Transverse colon (tissue), 4 donors: ENCODE results near the gene CACNG6. TPM values are rescaled to one million over a fixed set of nuclear protein-coding genes. Genes with fewer than 3 reads are reported as not detected.

Experiments used
- DNase-seq: peaks from one replicate; pipeline ENCODE4 v3.0.0-alpha.2; 2019
- H3K27ac ChIP-seq, 4 donors: fragments of 200-600 bp; sonication (generic); 2 replicates each; pipeline ENCODE4 v1.5.1; 2016 to 2018; ENCODE audit warnings: inconsistent platforms in 4 of 4
- H3K27me3 ChIP-seq: fragments of 200-600 bp; sonication (generic); 2 replicates; pipeline ENCODE4 v1.5.1; 2017; ENCODE audit warnings: inconsistent platforms
- H3K36me3 ChIP-seq, 4 donors: fragments of 200-600 bp; sonication (generic); 2 replicates each; pipeline ENCODE4 v1.5.1; 2017 to 2019; ENCODE audit warnings: inconsistent platforms in 4 of 4
- H3K4me1 ChIP-seq, 4 donors: fragments of 200-600 bp; sonication (generic); 2 replicates each; pipeline ENCODE4 v1.5.1; 2017 to 2020; ENCODE audit warnings: inconsistent platforms in 4 of 4
- H3K4me3 ChIP-seq, 4 donors: fragments of 200-600 bp; sonication (generic); 1 replicate in 1 of 4; 2 replicates in 3 of 4; pipeline versions ENCODE4 v1.5.1 to v1.6.1; 2017 to 2019; ENCODE audit warnings: inconsistent platforms in 4 of 4
- H3K9me3 ChIP-seq, 2 donors: fragments of 200-600 bp; sonication (generic); 2 replicates each; pipeline ENCODE4 v1.5.1; 2017 to 2019; ENCODE audit warnings: inconsistent platforms in 2 of 2
- EP300 ChIP-seq: sonication (generic); formaldehyde crosslinking; IDR thresholded peaks from one replicate; pipeline ENCODE4 v1.6.1; 2017; ENCODE audit warnings: antibody characterized with exemption, low read depth
- POLR2A ChIP-seq: fragments of 450-650 bp; IDR thresholded peaks from one replicate; pipeline ENCODE4 v1.6.1; 2016; ENCODE audit warnings: antibody characterized with exemption, mild to moderate bottlenecking, moderate library complexity
- POLR2AphosphoS5 ChIP-seq, 3 donors: sonication (generic); formaldehyde crosslinking; IDR thresholded peaks; one replicate each; pipeline ENCODE4 v1.6.1; 2016; ENCODE audit warnings: antibody characterized with exemption in 3 of 3
- WGBS, 2 donors: methylation state at CpG; one replicate each; pipeline ENCODE4 v1.1.5; 2018; ENCODE audit warnings: low coverage in 1 of 2; 5-methylcytosine and 5-hydroxymethylcytosine counted together
- in situ Hi-C, 4 donors: fragments of 200-750 bp; cut with MboI; loops; one replicate each; pipeline versions ENCODE4 v1.15.0 to v1.15.1; 2017; ENCODE audit warnings: low sequenced_read_pairs in 3 of 4, low pct_ligation_motif_present in 1 of 4, low pct_unique_long_range_greater_than_20kb in 1 of 4
- intact Hi-C: fragments of 100-400 bp; cut with DNase I; formaldehyde crosslinking; loops from one replicate; pipeline ENCODE4 v1.15.1; 2023; ENCODE audit warnings: low total_unique reads
- total RNA-seq, 4 donors: library from RNA; depleted of rRNA; stranded (reverse); fragments of >200 nt; gene quantifications; one replicate each; pipeline ENCODE4 v1.1.0, GENCODE V29; 2016
- TF ChIP-seq, protein P1 (sequence below), 5 experiments: fragments of 200-600 bp in 3 of 5; fragments of 450-650 bp in 2 of 5; sonication (generic) in 3 of 5; IDR thresholded peaks; 1 replicate in 2 of 5; 2 replicates in 3 of 5; pipeline ENCODE4 v1.5.1; 2016 to 2017; ENCODE audit warnings: antibody characterized with exemption in 5 of 5, inconsistent platforms in 3 of 5, mild to moderate bottlenecking in 2 of 5, moderate library complexity in 1 of 5

The CACNG6 gene
- total RNA-seq, 4 donors from 2014 or later, result not detected

DNA sequence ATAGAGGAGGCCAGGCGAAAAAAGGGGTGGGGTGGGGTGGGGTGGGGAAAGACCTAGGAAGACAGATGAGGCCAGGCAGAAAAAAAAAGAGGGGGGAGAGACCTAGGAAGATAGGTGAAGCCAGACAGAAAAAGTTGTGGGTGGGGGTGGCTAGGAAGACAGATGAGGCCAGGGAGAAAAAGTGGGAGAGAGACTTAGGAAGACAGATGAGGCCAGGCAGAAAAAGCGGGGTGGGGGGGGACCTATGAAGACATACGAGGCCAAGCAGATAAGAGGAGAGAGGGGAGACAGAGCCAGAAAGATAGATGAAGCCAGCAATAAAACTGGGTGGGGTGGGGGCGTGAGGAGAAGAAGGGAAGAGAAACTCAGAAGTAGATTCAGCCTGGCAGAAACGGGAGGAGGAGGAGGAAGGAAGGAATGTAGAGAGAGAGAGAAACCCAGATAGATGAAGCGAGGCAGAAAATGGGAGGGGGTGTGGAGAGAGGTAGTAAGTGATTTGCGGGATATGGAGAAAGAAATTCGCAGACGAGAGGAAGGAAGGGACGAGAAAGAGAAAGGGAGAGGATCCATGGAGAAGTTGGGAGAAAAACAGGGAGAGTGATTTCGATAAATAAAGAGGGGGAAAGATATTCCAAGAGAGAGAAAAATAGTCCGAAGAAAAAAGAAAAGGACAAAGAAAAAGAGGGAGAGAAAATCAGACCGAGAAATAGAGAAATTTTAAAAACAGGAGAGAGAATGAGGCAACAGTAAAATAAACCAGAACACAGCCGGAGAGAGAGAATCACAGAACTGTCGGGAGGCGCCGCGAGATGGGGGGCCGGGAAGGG is 12.2 kb upstream of the CACNG6 start:
- H3K4me3 ChIP-seq, result no peak overlapping the region
- in situ Hi-C loops (no loop called here), intact Hi-C loops (no loop called here)
- no peak overlapping the region for H3K27ac ChIP-seq
- no peaks in the 10 kb centered on the region for H3K36me3 ChIP-seq
- H3K9me3 ChIP-seq, result no peaks in the 10 kb centered on the region
- DNase-seq, result no peak
- peaks cover 0 to 28% (median 6%) of the 10 kb centered on the region in 4 donors for H3K4me1 ChIP-seq
- peaks cover 89% of the 10 kb centered on the region for H3K27me3 ChIP-seq
- 7 to 8% methylated on average over 12 to 19 of the region's 19 CpGs for WGBS, 2 donors
- no peak for TF ChIP-seq POLR2AphosphoS5 (IDR thresholded peaks at IDR 0.05)
- TF ChIP-seq, protein P1, sequence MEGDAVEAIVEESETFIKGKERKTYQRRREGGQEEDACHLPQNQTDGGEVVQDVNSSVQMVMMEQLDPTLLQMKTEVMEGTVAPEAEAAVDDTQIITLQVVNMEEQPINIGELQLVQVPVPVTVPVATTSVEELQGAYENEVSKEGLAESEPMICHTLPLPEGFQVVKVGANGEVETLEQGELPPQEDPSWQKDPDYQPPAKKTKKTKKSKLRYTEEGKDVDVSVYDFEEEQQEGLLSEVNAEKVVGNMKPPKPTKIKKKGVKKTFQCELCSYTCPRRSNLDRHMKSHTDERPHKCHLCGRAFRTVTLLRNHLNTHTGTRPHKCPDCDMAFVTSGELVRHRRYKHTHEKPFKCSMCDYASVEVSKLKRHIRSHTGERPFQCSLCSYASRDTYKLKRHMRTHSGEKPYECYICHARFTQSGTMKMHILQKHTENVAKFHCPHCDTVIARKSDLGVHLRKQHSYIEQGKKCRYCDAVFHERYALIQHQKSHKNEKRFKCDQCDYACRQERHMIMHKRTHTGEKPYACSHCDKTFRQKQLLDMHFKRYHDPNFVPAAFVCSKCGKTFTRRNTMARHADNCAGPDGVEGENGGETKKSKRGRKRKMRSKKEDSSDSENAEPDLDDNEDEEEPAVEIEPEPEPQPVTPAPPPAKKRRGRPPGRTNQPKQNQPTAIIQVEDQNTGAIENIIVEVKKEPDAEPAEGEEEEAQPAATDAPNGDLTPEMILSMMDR (IDR thresholded peaks at IDR 0.05), result no peak
- TF ChIP-seq POLR2A, result no peak
- TF ChIP-seq EP300, result no peak

GRCh38 chr19:53980539-53981375 is 10.7 kb upstream of the CACNG6 start:
- Histone ChIP-seq H3K36me3 (no peaks in the 10 kb centered on the region), H3K27ac (no peak overlapping the region), H3K4me1 (peaks cover 0 to 28% (median 6%) of the 10 kb centered on the region in 4 donors), H3K27me3 (peaks cover 83% of the 10 kb centered on the region), H3K9me3 (no peaks in the 10 kb centered on the region), H3K4me3 (peak overlapping the region in 1 of 4 donors; percentile 28)
- TF ChIP-seq EP300 (no peak), POLR2A (no peak)
- intact Hi-C loops (no loop called here), in situ Hi-C loops (no loop called here)
- no peak for DNase-seq
- WGBS, 2 donors, result 9 to 26% methylated on average over 6 to 20 of the region's 20 CpGs

DNA sequence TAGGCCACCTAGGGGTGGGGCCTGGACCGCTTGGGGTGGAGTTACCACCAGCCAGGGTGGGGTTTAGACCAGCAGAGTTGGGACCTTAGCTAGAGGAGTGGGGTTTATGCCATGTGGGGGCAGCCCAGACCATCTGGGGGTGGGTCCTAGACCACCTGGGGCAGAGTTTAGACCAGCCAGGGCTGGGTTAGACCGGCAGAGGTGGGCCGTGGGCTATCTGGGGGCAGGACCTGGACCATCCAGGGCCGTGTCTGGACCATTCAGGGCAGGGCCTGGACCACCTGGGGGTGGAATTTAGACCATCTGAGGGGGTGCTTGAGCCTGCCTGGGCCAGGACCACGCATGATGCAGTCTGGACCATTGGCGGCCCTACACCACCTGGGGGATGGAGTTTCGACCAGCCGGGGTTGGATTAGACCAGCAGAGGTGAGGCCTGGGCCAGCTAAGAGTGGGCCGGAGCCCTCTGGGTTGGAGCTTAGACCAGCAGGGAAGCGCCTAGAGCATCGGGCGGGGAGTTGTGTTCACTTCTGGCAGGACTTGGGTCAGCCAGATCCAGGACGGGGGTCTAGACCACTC is 10.0 kb upstream of the CACNG6 start:
- Histone ChIP-seq H3K9me3 (no peaks in the 10 kb centered on the region), H3K4me3 (no peak overlapping the region), H3K36me3 (no peaks in the 10 kb centered on the region), H3K4me1 (peaks cover 0 to 28% (median 6%) of the 10 kb centered on the region in 4 donors), H3K27me3 (peaks cover 76% of the 10 kb centered on the region), H3K27ac (no peak overlapping the region)
- in situ Hi-C loops (no loop called here), intact Hi-C loops (no loop called here)
- TF ChIP-seq POLR2AphosphoS5 (IDR thresholded peaks at IDR 0.05) (no peak), EP300 (no peak), POLR2A (no peak)
- TF ChIP-seq, protein P1 (IDR thresholded peaks at IDR 0.05), result no peak
- 73% methylated on average over 11 of the region's 13 CpGs; no CpG with 5 or more reads in 1 of the 2 donors for WGBS, 2 donors
- DNase-seq, result no peak

DNA sequence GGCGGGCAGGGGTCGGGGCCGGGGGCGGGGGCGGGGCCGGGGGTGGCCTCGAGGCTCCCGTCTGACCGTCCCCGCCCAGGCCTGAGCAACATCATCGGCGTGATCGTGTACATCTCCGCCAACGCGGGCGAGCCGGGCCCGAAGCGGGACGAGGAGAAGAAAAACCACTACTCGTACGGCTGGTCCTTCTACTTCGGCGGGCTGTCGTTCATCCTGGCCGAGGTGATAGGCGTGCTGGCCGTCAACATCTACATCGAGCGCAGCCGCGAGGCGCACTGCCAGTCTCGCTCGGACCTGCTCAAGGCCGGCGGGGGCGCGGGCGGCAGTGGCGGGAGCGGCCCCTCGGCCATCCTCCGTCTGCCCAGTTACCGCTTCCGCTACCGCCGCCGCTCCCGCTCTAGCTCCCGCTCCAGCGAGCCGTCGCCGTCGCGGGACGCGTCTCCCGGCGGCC is 9.4 kb upstream of the CACNG6 start:
- H3K9me3 ChIP-seq, result no peaks in the 10 kb centered on the region
- TF ChIP-seq EP300, result no peak
- TF ChIP-seq POLR2AphosphoS5 (IDR thresholded peaks at IDR 0.05), result no peak
- H3K4me1 ChIP-seq, result peaks cover 0 to 28% (median 6%) of the 10 kb centered on the region in 4 donors
- no peak for DNase-seq
- H3K4me3 ChIP-seq, result peak overlapping the region in 2 of 4 donors; percentile 15 to 40
- in situ Hi-C loops, result no loop called here
- whole genome bisulfite sequencing, 2 donors, result 13% methylated on average over 36 of the region's 62 CpGs; no CpG with 5 or more reads in 1 of the 2 donors
- intact Hi-C loops, result no loop called here
- H3K27ac ChIP-seq, result no peak overlapping the region
- H3K36me3 ChIP-seq, result no peaks in the 10 kb centered on the region
- H3K27me3 ChIP-seq, result peaks cover 72% of the 10 kb centered on the region
